OCI-LY1 (cell line): ENCODE data around the gene PTPRJ.

Source experiments
- CTCF ChIP-seq: fragments of 200-600 bp; sonication (generic), shearing (Covaris generic); IDR thresholded peaks from 2 replicates; pipeline ENCODE4 v1.5.1; 2017; ENCODE audit warnings: mild to moderate bottlenecking, antibody characterized with exemption, low read length, moderate library complexity, mixed read lengths
- EZH2 ChIP-seq: fragments of 200-600 bp; sonication (generic), shearing (Covaris generic); IDR thresholded peaks from 2 replicates; pipeline ENCODE4 v1.8.0; 2017; ENCODE audit warnings: borderline replicate concordance, mixed run types, mild to moderate bottlenecking, antibody characterized with exemption, low read length, moderate library complexity, mixed read lengths

DNA sequence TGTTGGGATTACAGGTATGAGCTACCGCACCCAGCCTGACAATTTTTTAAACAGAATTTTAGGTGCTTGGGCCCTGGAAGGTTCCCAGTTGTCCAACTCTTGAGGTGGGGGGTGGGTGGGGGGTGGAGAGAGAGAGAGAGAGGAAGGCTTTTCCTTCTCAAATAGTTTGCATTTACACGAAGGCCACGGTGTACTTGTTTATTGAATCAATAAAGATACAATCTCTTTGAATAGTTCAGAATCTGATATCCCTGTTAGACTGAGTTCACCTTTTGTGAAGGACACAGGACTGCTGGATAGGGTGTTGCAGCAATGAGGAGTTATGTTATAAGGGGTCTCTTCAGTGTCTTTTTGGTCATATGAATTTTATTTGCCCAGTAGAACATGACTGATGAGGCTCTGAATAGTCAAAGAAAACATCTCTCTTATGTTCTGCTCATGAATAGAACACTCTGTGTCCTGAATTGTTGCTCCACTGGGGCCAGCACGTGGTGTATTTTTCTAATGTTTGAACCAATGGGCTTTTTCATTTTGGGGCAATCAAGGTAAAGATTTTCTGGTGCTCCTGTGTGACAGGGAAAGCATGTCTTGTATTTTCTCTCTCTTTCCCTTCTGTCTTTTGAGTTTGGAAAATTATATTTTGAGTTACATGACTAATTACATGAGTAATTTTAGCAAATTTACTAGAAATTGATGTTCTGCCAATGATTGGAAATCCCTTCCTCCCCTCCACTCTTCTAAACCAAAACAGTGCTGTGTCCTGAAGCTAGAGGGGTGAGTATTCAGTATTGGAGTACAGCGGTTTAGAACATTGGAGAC is 61.7 kb downstream of the PTPRJ start:
- TF ChIP-seq EZH2 (no peak), CTCF (no peak)
